ENCODE measurements around the gene ARHGAP24. TPM values are rescaled to one million over a fixed set of nuclear protein-coding genes. Genes with fewer than 3 reads are reported as not detected.

Gene ARHGAP24
- total RNA-seq, 4 donors from 2014 or later: 3.6 to 35.3 (median 7.2) TPM

DNA sequence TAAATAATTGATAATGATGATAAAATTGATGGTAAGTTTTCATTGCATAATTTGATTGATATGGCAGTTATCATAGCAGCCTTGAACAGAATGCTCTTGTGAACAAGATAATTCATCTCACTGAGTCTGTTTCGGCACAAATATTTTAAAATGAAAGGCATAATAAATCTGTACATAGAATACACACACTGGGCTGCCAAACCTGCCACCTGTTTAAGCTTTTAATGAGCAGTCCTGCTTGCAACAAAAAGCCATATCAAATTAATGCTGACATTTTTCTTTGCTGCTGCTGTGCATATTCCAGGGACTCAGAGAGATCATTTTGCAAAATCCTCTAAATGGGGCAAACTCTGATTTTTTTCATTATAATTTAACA, 201.1 kb downstream of the ARHGAP24 start:
- no peak for TF ChIP-seq CTCF (IDR thresholded peaks at IDR 0.05)
- no peak for TF ChIP-seq POLR2A (IDR thresholded peaks at IDR 0.05)
- Histone ChIP-seq H3K27ac (no peak overlapping the region), H3K4me3 (no peak overlapping the region), H3K9me3 (no peaks in the 10 kb centered on the region), H3K27me3 (no peaks in the 10 kb centered on the region), H3K36me3 (no peaks in the 10 kb centered on the region), H3K4me1 (peaks cover 0 to 11% (median 0%) of the 10 kb centered on the region in 3 donors)
- 26 to 68% methylated on average over 1 of the region's 1 CpG for WGBS, 2 donors
- DNase-seq: no peak
- intact Hi-C loops (cut with DNase I): no loop called here

DNA sequence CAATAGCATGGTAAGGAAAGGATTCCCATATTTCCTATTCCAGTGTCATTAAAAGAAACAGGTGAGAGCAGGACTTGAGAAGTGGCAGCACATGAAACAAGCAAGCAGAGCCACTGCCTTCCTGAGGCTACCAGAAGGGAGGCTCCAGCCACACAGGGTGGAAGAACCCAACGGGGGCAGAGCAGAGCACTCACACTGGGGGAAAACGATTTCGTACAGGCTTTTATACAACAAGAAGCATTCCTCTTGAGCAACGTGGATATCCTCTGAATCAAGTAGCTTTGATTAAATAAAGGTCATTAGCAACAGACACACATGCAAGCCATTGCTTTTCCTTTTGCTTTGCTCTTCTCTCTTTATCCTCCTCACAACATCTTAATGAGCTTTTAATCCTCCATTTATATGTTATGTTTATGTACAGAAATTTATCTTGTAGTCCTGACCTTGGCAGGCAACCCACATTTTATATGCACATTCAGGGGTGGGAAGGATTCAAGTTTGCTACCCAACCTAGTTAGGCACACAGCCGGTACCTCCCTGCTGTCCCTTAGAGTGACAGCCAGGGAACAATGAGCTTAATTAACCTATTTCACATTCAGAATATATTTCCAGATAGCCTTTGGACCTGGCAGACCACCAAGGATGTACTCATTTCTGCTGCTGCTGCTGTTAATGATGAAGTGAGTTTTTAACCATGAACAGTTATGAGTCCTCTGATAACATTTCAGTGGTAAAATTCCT, 202.1 kb downstream of the ARHGAP24 start:
- no peak for DNase-seq
- TF ChIP-seq CTCF (IDR thresholded peaks at IDR 0.05) (no peak), POLR2A (IDR thresholded peaks at IDR 0.05) (no peak)
- H3K4me1 ChIP-seq: peaks cover 0 to 16% (median 0%) of the 10 kb centered on the region in 3 donors
- no peak overlapping the region for H3K27ac ChIP-seq
- 55 to 61% methylated on average over 5 of the region's 5 CpGs for WGBS, 2 donors
- no peaks in the 10 kb centered on the region for H3K27me3 ChIP-seq
- no peaks in the 10 kb centered on the region for H3K9me3 ChIP-seq
- H3K4me3 ChIP-seq: no peak overlapping the region
- intact Hi-C loops (cut with DNase I): no loop called here
- no peaks in the 10 kb centered on the region for H3K36me3 ChIP-seq

GRCh38 chr4:85681221-85681657, 206.3 kb downstream of the ARHGAP24 start:
- intact Hi-C loops (cut with DNase I): no loop called here
- H3K27ac ChIP-seq: peak overlapping the region in 3 of 4 donors; percentile 1 to 45 (median 19)
- H3K4me3 ChIP-seq: no peak overlapping the region
- H3K36me3 ChIP-seq: no peaks in the 10 kb centered on the region
- DNase-seq: no peak
- H3K9me3 ChIP-seq: no peaks in the 10 kb centered on the region
- TF ChIP-seq POLR2A (IDR thresholded peaks at IDR 0.05) (no peak), CTCF (IDR thresholded peaks at IDR 0.05) (no peak)
- 11 to 13% methylated on average over 2 of the region's 2 CpGs for WGBS, 2 donors
- no peaks in the 10 kb centered on the region for H3K27me3 ChIP-seq
- H3K4me1 ChIP-seq: peaks cover 0 to 16% (median 0%) of the 10 kb centered on the region in 3 donors

DNA sequence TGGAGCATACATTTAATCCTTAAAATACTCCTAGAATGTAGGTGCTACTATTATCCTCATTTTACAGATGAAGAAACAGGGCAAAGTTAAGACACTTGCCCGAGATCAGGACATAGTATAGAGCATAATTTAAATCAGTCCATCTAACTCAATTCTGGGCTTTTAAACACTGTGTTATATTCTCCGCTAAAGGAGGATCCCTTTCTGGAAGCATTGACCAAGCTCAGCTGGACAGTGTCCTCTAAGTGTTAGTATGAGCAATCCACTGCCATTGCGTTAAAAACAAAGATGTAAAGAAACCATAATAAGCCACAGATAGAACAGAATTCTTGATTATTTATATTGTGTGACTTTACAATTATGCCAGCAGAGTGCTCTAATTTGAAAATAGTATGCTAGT, 207.0 kb downstream of the ARHGAP24 start:
- Histone ChIP-seq H3K4me3 (no peak overlapping the region), H3K4me1 (peaks cover 0 to 13% (median 0%) of the 10 kb centered on the region in 3 donors), H3K27me3 (no peaks in the 10 kb centered on the region), H3K36me3 (no peaks in the 10 kb centered on the region), H3K27ac (peak overlapping the region in 1 of 4 donors; percentile 1), H3K9me3 (no peaks in the 10 kb centered on the region)
- TF ChIP-seq POLR2A (IDR thresholded peaks at IDR 0.05): no peak
- no peak for TF ChIP-seq CTCF (IDR thresholded peaks at IDR 0.05)
- no peak for DNase-seq
- intact Hi-C loops (cut with DNase I): no loop called here
- 87 to 89% methylated on average over 3 of the region's 3 CpGs for WGBS, 2 donors

- DNase-seq: no peak
- no peaks in the 10 kb centered on the region for H3K9me3 ChIP-seq
- no peak overlapping the region for H3K4me3 ChIP-seq
- TF ChIP-seq POLR2A (IDR thresholded peaks at IDR 0.05): no peak
- TF ChIP-seq CTCF (IDR thresholded peaks at IDR 0.05): no peak
- intact Hi-C loops (cut with DNase I): no loop called here
- WGBS, 2 donors: 93 to 95% methylated on average over 1 of the region's 1 CpG
- no peaks in the 10 kb centered on the region for H3K27me3 ChIP-seq
- H3K27ac ChIP-seq: no peak overlapping the region
- H3K36me3 ChIP-seq: no peaks in the 10 kb centered on the region
- H3K4me1 ChIP-seq: peaks cover 0 to 12% (median 0%) of the 10 kb centered on the region in 3 donors
Observed at GRCh38 chr4:85682391-85682790, 207.4 kb downstream of the ARHGAP24 start.

All from esophagus squamous epithelium (tissue), 5 donors.